HG03439 (cell line): ENCODE results near the gene CALHM2.
A peak's percentile ranks its signal among the peaks of the same experiment; 100 is the strongest.
"Not testable (repeated sequence)": the region's sequence is repeated elsewhere in the genome, so short reads cannot be mapped to it uniquely, and the experiment has no call there.

Experiments
- ATAC-seq: cut with Tn5 transposase; IDR thresholded peaks from one replicate; pipeline ENCODE4 v1.9.1; 2021; ENCODE audit warnings: mild to moderate bottlenecking, moderate library complexity; ENCODE audit not compliant: unreplicated experiment

The CALHM2 gene, protein sequence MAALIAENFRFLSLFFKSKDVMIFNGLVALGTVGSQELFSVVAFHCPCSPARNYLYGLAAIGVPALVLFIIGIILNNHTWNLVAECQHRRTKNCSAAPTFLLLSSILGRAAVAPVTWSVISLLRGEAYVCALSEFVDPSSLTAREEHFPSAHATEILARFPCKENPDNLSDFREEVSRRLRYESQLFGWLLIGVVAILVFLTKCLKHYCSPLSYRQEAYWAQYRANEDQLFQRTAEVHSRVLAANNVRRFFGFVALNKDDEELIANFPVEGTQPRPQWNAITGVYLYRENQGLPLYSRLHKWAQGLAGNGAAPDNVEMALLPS

DNA sequence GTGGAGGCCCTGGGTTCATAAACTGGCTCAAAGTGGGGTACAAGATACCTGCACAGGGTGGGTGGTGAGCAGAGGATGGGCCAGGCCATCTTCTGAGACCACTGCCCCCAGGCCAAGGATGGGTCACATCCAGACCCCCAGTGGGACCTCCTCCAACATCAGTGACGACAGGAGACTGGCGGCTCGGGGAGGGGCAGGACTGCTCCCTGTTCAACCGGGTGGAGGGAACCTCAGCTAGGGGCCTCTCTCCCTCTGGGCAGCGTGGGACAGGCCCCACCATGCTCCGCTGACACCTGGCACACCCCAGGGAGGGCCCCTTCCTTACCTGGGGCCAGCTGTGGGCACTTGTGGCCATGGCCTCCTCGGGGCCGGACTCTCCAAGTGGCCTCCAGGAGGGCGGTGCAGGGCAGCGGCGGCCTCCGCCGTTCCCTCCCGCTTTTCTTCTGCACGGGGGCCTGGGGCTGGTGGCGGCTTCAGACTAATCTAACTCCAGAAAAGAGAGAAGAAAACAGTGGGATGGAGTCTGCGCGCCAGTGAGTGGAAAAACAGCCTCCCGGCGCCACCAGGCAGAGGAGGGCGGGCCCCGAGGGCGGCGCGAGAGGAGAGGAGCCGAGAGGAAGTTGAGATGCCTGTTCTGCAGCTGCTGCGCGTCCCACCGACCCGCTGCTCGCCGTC lies at the start of gene CALHM2:
TSS of gene CALHM2 (minus strand) at position 540 of the 675 bp plus-strand sequence. CDS start 2,429 bp downstream, outside the sequence.
- ATAC-seq: peak; percentile 65

- ATAC-seq: no peak
Observed at GRCh38 chr10:103501186-103501585, 49.0 kb upstream of the CALHM2 start.

DNA sequence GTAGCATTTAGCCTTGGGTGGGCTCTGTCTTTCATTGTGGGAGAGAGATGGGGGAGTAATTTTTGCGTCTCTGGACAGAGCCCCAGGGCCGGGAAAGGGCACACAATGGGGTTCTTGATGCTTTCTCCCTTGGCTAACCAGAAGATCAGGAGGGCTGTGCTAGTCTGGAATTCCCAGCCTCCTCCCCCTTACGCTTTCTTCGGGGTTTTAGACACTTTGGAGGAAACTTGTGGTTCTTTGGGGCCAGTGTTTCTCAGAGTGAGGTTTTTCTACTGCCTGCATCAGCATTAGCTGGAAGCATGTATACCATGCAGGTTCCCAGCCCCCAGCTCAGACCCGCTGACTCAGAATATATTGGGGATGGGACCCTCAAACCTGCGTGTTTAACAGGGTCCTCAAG lies 48.3 kb upstream of the CALHM2 start:
- ATAC-seq: no peak

DNA sequence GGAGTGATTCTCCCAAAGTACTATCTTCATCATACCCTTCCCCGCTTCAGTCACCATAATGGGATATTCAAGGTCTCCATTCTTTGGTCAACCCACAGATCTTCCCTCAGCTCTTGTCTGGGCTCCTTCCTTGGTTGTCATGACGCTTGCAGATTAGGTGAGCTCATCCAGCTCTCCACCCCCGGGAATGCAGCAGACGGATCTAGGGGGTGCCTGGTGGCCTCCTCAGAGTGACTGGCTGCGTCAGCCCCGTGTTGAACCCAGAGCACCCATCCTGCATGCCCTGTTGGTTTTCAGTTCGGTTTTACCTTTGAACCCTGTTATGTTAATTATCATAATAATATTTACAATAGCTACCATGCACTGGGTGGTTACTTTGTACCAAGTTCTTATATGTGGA lies 47.7 kb upstream of the CALHM2 start:
- no peak for ATAC-seq

DNA sequence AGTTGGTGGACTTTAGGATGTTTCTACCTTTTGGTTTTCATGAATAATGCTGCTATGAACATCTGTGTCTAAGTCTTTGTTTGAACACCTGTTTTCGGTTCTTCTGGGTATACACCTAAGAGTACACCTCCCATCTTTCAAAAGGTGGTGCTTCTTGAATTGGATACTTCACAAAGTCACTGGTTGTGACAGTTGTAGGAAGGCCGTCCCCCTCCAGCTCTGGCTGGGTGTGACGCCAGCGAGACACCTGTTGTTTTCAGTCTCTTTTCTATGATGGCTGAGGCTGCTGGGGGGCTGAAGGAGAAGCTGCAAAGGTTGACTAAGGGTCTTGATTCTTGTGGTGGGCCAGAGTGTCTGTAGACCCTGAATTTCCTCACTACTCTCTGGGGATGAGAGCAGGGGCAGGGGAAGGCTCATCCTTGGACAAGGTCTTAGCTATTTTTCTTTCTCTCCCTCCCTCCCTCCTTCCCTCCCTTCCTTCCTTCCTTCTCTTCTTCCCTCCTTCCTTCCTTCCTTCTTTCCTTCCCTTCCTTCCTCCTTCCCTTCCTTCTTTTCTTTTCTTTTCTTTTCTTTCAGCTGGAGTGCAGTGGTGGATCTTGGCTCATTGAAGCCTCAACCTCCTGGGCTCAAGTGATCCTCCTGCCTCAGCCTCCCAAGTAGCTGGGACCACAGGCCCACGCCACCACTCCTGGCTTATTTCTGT lies 46.9 kb upstream of the CALHM2 start:
- ATAC-seq: no peak

DNA sequence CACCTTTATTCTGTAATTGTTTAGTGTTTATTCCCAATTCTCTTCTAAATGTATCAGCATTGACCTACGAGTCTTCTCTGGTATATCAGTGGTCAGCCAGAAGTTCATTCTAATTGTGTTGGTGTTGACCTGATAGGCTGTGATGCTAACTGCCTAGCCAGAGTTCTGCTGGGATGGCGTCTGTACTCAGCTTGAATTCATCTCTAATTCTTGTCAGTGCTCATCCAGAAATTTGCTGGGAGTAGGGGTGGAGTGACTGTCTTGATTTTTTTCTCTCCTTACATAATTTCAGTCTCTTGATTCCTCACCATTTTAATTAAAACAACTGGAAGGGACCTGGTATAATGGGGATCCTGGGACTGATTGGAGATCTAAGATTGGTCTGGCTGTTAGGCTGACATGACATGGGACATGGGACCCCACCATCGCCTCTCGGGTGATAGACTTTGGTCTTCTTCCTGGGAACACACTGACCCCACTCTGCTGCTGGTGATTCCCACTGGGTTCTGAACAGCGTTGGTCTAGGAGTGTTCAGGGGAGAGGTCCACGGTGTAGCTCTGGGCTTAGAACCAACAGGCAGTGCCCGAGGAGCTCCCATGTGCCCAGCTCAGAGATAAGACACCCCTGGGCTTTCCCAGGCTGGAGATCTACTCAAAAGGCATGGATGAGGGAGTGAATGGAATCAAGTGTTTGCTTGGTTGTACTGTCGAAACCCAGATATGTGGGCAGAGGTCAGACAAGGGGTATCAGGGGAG lies 45.2 kb upstream of the CALHM2 start:
- ATAC-seq: no peak

DNA sequence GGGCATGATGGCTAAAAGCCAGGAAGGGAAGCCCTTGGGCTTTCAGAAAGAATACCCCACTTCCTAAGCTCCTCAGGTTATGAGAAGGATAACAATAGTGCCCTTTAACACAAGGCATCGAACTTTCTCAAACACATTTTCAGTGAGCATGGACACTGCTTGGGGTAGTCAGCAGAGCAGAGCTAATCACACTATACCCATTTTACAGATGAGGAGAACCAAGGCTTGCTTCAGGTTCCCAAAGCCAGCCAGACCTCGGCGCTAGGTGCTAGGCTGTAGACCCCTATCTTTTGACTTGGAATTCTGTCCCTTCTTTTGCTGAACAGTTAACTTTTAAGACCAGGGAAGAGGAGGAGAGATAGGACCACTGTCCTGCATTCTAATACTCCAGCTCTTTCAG lies 43.2 kb upstream of the CALHM2 start:
- no peak for ATAC-seq

DNA sequence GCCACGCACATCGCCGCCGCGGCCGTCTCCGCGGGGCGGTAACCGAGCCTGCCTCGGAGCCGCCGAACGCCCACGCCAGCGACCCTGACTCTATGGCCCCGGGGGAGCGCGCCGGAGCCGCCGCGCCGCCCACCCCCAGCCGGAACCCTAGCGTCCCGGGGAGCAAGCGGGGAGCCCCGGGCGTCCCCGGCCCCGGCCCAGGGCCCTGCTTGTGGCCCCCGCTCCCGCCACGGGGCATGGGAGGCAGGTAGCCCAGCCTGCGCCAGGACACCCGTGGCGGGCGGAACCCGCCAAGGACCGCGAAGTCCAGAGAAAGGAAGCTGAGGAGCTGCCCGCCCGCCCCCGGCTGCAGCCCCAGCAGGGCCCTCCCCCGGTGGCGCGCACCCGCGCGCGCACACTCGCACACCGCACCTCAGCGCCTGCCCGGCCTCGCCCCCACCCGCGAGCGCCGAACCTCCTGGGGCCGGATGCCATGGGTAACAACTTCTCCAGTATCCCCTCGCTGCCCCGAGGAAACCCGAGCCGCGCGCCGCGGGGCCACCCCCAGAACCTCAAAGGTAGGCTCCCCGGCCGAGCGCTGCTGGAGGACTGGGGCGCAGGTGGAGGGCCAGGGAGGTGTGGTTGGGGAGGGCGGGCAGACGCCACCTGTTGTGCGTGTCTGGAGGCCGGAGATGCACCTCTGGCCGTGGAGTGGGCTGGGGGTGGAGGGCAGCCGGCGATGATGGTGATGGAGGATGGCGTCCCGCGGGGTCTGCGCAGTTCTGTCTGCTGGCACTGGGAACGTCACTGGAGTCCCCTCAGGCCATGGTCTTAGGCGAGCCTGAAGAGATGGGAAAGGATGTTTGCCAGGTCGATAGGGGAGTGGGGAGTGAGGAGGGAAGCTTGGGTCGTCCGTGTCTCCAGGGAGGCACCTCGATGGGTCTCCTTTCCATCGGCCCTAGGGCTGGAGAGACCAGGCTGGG lies 42.0 kb upstream of the CALHM2 start:
- no peak for ATAC-seq

DNA sequence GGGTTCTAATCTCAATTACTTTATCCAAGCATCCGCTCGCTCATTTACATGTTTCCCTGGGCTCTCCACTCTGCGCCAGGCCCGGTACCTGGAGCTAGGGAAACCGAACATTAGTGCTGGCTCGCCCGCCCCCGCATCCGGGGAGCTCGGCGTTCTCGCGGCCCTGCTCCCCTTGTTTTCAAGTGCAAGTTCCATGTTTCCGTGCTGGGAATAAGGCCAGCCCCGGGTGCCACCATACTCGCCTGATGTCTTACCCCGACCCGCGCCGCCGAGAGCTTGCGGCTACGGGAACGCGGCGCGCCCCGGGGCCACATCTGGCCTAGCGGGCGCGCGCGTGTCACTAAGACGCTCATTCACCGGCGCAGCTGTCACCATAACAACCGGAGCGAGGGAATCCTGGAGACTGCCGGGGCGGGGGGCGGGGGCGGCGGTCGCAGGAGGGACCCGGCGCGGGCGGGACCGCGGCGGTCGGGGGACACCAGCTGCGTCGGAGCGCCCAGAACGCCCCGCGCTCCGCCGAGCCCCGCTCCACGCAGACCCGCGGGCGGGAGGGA lies 41.3 kb upstream of the CALHM2 start, which contains the start of gene NEURL1:
TSS of gene NEURL1 (plus strand) at position 344 of the 554 bp plus-strand sequence. CDS start 683 bp downstream, outside the sequence.
- no peak for ATAC-seq

- ATAC-seq: no peak
Observed at GRCh38 chr10:103492655-103493261, 40.6 kb upstream of the CALHM2 start.

DNA sequence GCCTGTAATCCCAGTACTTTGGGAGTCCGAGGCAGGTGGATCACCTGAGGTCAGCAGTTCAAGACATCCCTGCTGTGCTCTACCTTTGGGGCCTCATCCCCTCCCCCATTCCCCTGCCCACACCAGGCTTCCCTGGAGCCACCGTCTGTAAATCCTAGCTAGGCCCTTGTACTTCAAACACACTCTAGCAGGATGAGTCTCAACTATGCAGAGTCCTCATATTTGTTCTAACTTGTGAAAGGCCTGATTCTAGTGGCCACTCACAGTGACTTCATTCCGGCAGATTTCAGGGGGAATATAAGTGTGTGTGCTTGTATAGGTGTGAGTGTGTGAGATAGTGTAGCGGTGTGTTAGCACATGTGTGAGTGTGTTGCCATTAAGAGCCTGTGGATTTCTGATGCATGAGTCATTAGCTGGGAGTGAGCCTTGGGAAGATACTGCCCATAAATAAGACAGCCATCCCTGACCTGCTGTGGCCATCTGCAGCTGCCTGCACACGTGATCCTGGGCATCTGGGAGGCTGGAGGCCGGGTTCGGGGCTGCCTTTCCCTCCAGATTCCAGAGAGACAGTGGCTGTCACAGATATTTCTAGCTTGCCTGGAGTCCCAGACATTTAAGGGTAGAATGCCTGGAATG lies 39.7 kb upstream of the CALHM2 start:
- ATAC-seq: no peak

DNA sequence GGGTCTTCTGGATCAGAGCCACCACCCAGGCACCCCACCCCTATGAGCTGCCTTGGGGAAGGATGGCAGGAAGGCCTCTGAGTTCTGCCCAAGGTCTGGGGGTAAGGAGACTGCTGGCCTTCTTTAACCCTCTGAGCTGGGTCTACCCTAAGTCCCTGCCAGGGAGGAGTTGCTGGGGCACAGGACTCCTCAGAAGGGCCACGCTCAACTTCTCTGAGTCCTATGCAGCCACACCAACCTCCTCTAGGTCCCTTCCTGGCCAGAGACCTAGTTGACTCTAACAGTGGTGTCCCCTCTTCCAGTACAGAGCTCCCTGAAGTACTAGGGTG lies 38.8 kb upstream of the CALHM2 start:
- peak; percentile 6 for ATAC-seq

DNA sequence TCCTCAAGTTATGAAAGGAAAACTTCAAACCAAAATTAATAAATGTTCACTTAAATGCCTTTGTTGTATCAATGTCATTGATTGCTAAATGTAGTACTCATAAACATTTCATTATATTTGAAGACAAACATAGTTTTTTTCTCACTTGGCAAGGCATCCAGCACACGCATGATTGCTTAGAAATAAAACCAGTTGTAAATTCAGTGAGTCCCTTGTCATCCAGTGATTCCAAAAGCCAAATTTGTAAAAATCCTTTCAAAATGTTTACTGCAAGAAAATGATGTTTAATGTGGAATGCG lies 35.2 kb upstream of the CALHM2 start:
- no peak for ATAC-seq

- ATAC-seq: not testable (repeated sequence)
Observed at GRCh38 chr10:103486635-103487409, 34.7 kb upstream of the CALHM2 start.

GRCh38 chr10:103481974-103482531 lies 29.9 kb upstream of the CALHM2 start:
- no peak for ATAC-seq

DNA sequence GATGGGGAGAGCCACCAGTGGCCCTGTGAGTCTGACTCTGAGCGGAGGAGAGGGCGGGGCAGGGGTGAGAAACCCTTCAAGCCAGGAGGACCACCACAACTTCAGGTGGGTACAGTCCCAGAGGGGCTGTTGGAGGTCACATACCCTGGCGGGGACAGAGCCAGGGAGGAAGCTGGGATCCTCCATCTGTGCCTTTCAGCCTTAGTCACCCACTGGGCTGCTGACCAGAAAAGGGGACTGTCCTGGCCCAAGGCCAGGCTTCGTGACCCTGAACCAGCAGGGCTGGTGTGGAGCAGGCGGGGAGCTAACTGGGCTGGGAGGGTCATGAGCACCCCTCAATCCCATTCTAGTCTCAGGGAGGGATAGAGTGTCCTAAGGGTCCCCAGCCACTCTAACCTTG lies 28.4 kb upstream of the CALHM2 start:
- no peak for ATAC-seq

DNA sequence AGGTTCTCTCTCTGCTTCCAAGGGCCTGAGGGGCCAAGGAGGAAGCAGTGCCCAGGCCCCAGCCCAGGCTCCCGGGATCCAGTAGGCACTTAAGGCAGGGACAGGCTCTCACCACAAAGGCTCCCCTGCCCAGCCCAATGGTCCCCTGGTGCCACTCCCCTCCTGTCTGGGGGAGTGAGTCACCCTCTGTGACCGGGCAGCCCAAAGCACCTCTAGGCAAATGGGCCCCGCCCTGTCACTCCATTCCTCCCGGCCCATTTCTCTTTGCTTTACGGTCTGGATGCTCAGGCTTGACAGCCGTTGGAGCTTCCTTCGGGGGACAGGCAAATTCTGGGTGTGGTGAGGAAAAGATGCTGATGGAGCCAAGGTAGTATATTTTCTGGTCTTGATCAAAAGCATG lies 27.0 kb upstream of the CALHM2 start, which contains the start of gene CALHM3:
TSS of gene CALHM3 (minus strand) at position 106 of the 400 bp plus-strand sequence. CDS start 208 bp downstream, outside the sequence.
- no peak for ATAC-seq

DNA sequence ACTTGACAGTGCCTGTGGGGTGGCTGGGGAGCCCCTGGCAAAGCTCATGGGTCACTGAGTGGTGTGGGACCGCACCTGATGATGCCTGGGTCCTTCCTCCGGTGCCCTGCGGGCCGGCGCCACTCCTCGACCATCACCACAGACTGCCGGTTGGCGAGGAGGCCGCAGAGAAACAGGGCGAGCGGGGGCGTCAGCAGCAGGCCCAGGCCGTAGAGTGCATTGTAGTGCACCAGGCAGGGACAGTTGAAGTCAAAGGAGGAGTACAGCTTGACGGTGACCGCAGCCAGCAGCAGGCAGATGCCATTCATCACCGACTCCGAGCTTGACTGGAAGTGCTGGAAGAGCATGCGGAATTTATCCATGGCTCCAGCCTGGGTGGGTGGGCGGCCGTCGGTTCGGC lies 26.5 kb upstream of the CALHM2 start:
- no peak for ATAC-seq
